HCT116 (cell line): ENCODE results near the gene EVPLL. TPM values are rescaled to one million over a fixed set of nuclear protein-coding genes. Genes with fewer than 3 reads are reported as not detected.

Source experiments
- ATAC-seq: fragments of 200-7000 bp; cut with Tn5 transposase; 2 replicates; pipeline ENCODE4 v1.9.1; 2020; ENCODE audit warnings: mild to moderate bottlenecking, moderate library complexity
- BruUV-seq: library from RNA; stranded (reverse); fragments of 400-500 nt; replicated peaks from 2 replicates; lab custom pipeline; 2021; lab: Mats Ljungman, UMichigan
- CTCF ChIA-PET: fragments of 300-600 bp; sonication (Branson Sonifier 250); formaldehyde crosslinking; loops from one replicate; lab custom pipeline; 2021; ENCODE audit warnings: antibody characterized with exemption; lab: Charles Lee
- POLR2A ChIA-PET: fragments of 300-600, 350-600 bp; sonication (Branson Sonifier 250); formaldehyde crosslinking; loops from one replicate; lab custom pipeline; 2021; ENCODE audit warnings: antibody characterized with exemption; lab: Charles Lee
- RAD21 ChIA-PET, 2 experiments: fragments of 300-600 bp; sonication (Branson Sonifier 250); formaldehyde crosslinking; loops; one replicate each; lab custom pipeline; 2023; ENCODE audit warnings: low total read pairs in 2 of 2; ENCODE audit not compliant: uncharacterized antibody in 2 of 2, unreplicated experiment in 2 of 2, low non-redundant PET in 1 of 2; lab: Charles Lee
- DNase-seq: peaks from one replicate; pipeline ENCODE4 v3.0.0-alpha.2; 2010; ENCODE audit warnings: low read depth, low spot score
- H2AFZ ChIP-seq: fragments of 200-600 bp; shearing (Covaris generic), sonication (generic); 2 replicates; pipeline ENCODE4 v1.6.1; 2017; ENCODE audit warnings: low read depth, mixed run types, mixed read lengths, antibody characterized with exemption, low read length; ENCODE audit not compliant: poor library complexity, severe bottlenecking
- H3K27ac ChIP-seq: 2 replicates; pipeline ENCODE4 v1.5.1; 2012; ENCODE audit warnings: low read depth, low read length
- H3K27me3 ChIP-seq: fragments of 200-600 bp; sonication (generic); 2 replicates; pipeline ENCODE4 v1.6.1; 2016; ENCODE audit warnings: mixed run types, low read length, mixed read lengths; ENCODE audit not compliant: insufficient read depth
- H3K36me3 ChIP-seq, 2 experiments: fragments of 200-500 bp in 1 of 2; fragments of 200-600 bp in 1 of 2; sonication (Bioruptor generic) in 1 of 2; sonication (generic) in 1 of 2; 2 replicates each; pipeline versions ENCODE4 v1.5.1 to v1.6.1; 2014 to 2016; ENCODE audit warnings: low read length in 2 of 2, inconsistent platforms in 1 of 2, mixed read lengths in 1 of 2, mixed run types in 1 of 2; ENCODE audit not compliant: insufficient read depth in 2 of 2, control insufficient read depth in 1 of 2
- H3K4me1 ChIP-seq, 2 experiments: fragments of 200-600 bp in 1 of 2; sonication (generic) in 1 of 2; 2 replicates each; pipeline versions ENCODE4 v1.5.1 to v1.6.1; 2012 to 2017; ENCODE audit warnings: low read length in 2 of 2, inconsistent platforms in 1 of 2, mild to moderate bottlenecking in 1 of 2, mixed read lengths in 1 of 2, mixed run types in 1 of 2, moderate library complexity in 1 of 2; ENCODE audit not compliant: insufficient read depth in 2 of 2, control insufficient read depth in 1 of 2
- H3K4me2 ChIP-seq: fragments of 200-600 bp; sonication (generic); 2 replicates; pipeline ENCODE4 v1.6.1; 2017; ENCODE audit warnings: mixed run types, low read length, mixed read lengths
- H3K4me3 ChIP-seq, 2 experiments: fragments of 200-600 bp in 1 of 2; sonication (generic) in 1 of 2; replicated peaks in 1 of 2; 2 replicates each; pipeline ENCODE4 v1.5.1; 2011 to 2016; ENCODE audit warnings: low read length in 2 of 2, control low read depth in 1 of 2, low read depth in 1 of 2, mild to moderate bottlenecking in 1 of 2, mixed read lengths in 1 of 2, mixed run types in 1 of 2
- H3K79me2 ChIP-seq: fragments of 200-600 bp; sonication (generic); 2 replicates; pipeline ENCODE4 v1.6.1; 2017; ENCODE audit warnings: mild to moderate bottlenecking, mixed run types, low read length, moderate library complexity, mixed read lengths; ENCODE audit not compliant: insufficient read depth
- H3K9ac ChIP-seq: fragments of 200-600 bp; sonication (generic); 2 replicates; pipeline ENCODE4 v1.6.1; 2016; ENCODE audit warnings: low read length, mixed read lengths
- H3K9me2 ChIP-seq: fragments of 200-600 bp; sonication (generic), shearing (Covaris generic); 2 replicates; pipeline ENCODE4 v1.6.1; 2017; ENCODE audit warnings: mixed run types, mild to moderate bottlenecking, moderate library complexity; ENCODE audit not compliant: insufficient read depth
- H3K9me3 ChIP-seq, 2 experiments: fragments of 200-500 bp in 1 of 2; fragments of 200-600 bp in 1 of 2; sonication (Bioruptor generic) in 1 of 2; sonication (generic) in 1 of 2; 2 replicates each; pipeline ENCODE4 v1.6.1; 2014 to 2017; ENCODE audit warnings: low read length in 2 of 2, mixed read lengths in 2 of 2, inconsistent platforms in 1 of 2, low read depth in 1 of 2, mild to moderate bottlenecking in 1 of 2, mixed run types in 1 of 2, moderate library complexity in 1 of 2; ENCODE audit not compliant: control insufficient read depth in 1 of 2, insufficient read depth in 1 of 2
- H4K20me1 ChIP-seq: fragments of 200-600 bp; sonication (generic), shearing (Covaris generic); 2 replicates; pipeline ENCODE4 v1.6.1; 2017; ENCODE audit warnings: mixed run types, mild to moderate bottlenecking, moderate library complexity; ENCODE audit not compliant: insufficient read depth
- CEBPB ChIP-seq: IDR thresholded peaks from 2 replicates; pipeline ENCODE4 v1.6.1; 2012; ENCODE audit warnings: low read depth
- CTCF ChIP-seq, 3 experiments: fragments of 200-600 bp in 1 of 3; sonication (generic) in 1 of 3; IDR thresholded peaks in 2 of 3; conservative IDR thresholded peaks in 1 of 3; 2 replicates each; pipeline ENCODE4 v1.5.1; 2012 to 2017; ENCODE audit warnings: low read depth in 2 of 3, low read length in 2 of 3, antibody characterized with exemption in 1 of 3, borderline replicate concordance in 1 of 3, control low read depth in 1 of 3, mild to moderate bottlenecking in 1 of 3, mixed read lengths in 1 of 3, mixed run types in 1 of 3, moderate library complexity in 1 of 3; ENCODE audit not compliant: insufficient read depth in 1 of 3
- EGR1 ChIP-seq: IDR thresholded peaks from 2 replicates; pipeline ENCODE4 v1.6.1; 2012; ENCODE audit warnings: low read depth
- JUND ChIP-seq: IDR thresholded peaks from 2 replicates; pipeline ENCODE4 v1.6.1; 2012
- MAX ChIP-seq: IDR thresholded peaks from 2 replicates; pipeline ENCODE4 v1.6.1; 2012
- POLR2A ChIP-seq: IDR thresholded peaks from 2 replicates; pipeline ENCODE4 v1.7.0; 2011; ENCODE audit warnings: borderline replicate concordance; ENCODE audit not compliant: insufficient read depth, insufficient read length; ENCODE audit errors: extremely low read depth
- POLR2AphosphoS5 ChIP-seq: IDR thresholded peaks from 2 replicates; pipeline ENCODE4 v1.6.1; 2011; ENCODE audit warnings: mild to moderate bottlenecking, low read depth, low read length, moderate library complexity
- RAD21 ChIP-seq: IDR thresholded peaks from 2 replicates; pipeline ENCODE4 v1.6.1; 2012; ENCODE audit warnings: low read depth, mild to moderate bottlenecking
- REST ChIP-seq: IDR thresholded peaks from 2 replicates; pipeline ENCODE4 v1.6.1; 2012; ENCODE audit warnings: low read depth
- SIN3A ChIP-seq: IDR thresholded peaks from 2 replicates; pipeline ENCODE4 v1.6.1; 2012; ENCODE audit warnings: low read depth
- SRF ChIP-seq: IDR thresholded peaks from 2 replicates; pipeline ENCODE4 v1.6.1; 2012; ENCODE audit warnings: low read depth
- ZFX ChIP-seq: fragments of 450-650 bp; IDR thresholded peaks from 2 replicates; pipeline ENCODE4 v1.6.1; 2017
- intact Hi-C: fragments of 100-400 bp; cut with micrococcal nuclease; formaldehyde crosslinking; loops from 2 replicates; pipeline ENCODE4 v1.10.0; 2022
- total RNA-seq: library from RNA; stranded (reverse); gene quantifications from one replicate; pipeline ENCODE4 v1.2.1, GENCODE V29; 2021; ENCODE audit not compliant: unreplicated experiment

The EVPLL gene
- total RNA-seq, 1 experiment from 2014 or later = not detected

- no peak for ATAC-seq
Observed at GRCh38 chr17:18382441-18383078, 5.0 kb downstream of the EVPLL start.

More at GRCh38 chr17:18382441-18383078, 5.0 kb downstream of the EVPLL start:
- no peak for DNase-seq
- H3K27me3 ChIP-seq = no peaks in the 10 kb centered on the region
- ChIA-PET RAD21 (no interaction called here), POLR2A (no interaction called here), CTCF (no interaction called here)
- H3K36me3 ChIP-seq = no peaks in the 10 kb centered on the region
- no peaks in the 10 kb centered on the region for H3K9me2 ChIP-seq
- no peak overlapping the region for H2AFZ ChIP-seq
- no TSS peak for BruUV-seq
- H3K4me1 ChIP-seq = no peaks in the 10 kb centered on the region
- H3K79me2 ChIP-seq = no peaks in the 10 kb centered on the region
- H3K9ac ChIP-seq = no peak overlapping the region
- H3K9me3 ChIP-seq = no peaks in the 10 kb centered on the region
- no peak for TF ChIP-seq POLR2A
- no peak for TF ChIP-seq MAX
- no peak for TF ChIP-seq EGR1
- no peak for TF ChIP-seq RAD21
- TF ChIP-seq SRF = no peak
- TF ChIP-seq POLR2AphosphoS5 = no peak
- TF ChIP-seq CTCF (IDR thresholded peaks at IDR 0.05 in 2 of 3, conservative IDR thresholded peaks at IDR 0.05 in 1 of 3; ENCODE audit: borderline replicate concordance in 1 of 3, insufficient read depth in 1 of 3, low read depth in 2 of 3, low read length in 2 of 3) = no peak
- TF ChIP-seq ZFX = no peak
- TF ChIP-seq REST = no peak
- TF ChIP-seq JUND = no peak
- no peak for TF ChIP-seq SIN3A
- no peak for TF ChIP-seq CEBPB
- H3K4me2 ChIP-seq = no peak overlapping the region
- no peaks in the 10 kb centered on the region for H4K20me1 ChIP-seq
- no peak overlapping the region for H3K27ac ChIP-seq
- intact Hi-C loops = no loop called here
- H3K4me3 ChIP-seq = no peak overlapping the region
